Stimulated activated CD4-positive, alpha-beta T cell treated with anti-CD3 and anti-CD28 coated beads, Interleukin-4, amount 100 ng/mL, for 1 hour (primary cell): Measurements from ENCODE around the gene PTGIS.
"Not testable (repeated sequence)": the region's sequence is repeated elsewhere in the genome, so short reads cannot be mapped to it uniquely, and the experiment has no call there.

Experiments
- DNase-seq: peaks from one replicate; pipeline ENCODE4 v3.0.0-alpha.2; 2020

The PTGIS gene

GRCh38 chr20:49567421-49568277 lies at the start of gene PTGIS:
Gene PTGIS, minus strand, starts transcription at chr20:49568137. Its CDS starts 21 bp downstream, at chr20:49568116.
- DNase-seq: no peak

GRCh38 chr20:49617394-49617793 lies 49.5 kb upstream of the PTGIS start:
- DNase-seq: not testable (repeated sequence)

- DNase-seq: no peak
Observed at GRCh38 chr20:49616154-49617007, 48.4 kb upstream of the PTGIS start.

GRCh38 chr20:49615401-49616153 lies 47.6 kb upstream of the PTGIS start:
- DNase-seq: no peak

- DNase-seq: not testable (repeated sequence)
Observed at GRCh38 chr20:49615051-49615400, 47.1 kb upstream of the PTGIS start.

GRCh38 chr20:49614338-49615050 lies 46.6 kb upstream of the PTGIS start:
- DNase-seq: no peak

GRCh38 chr20:49612127-49612738 lies 44.3 kb upstream of the PTGIS start:
- no peak for DNase-seq

- not testable (repeated sequence) for DNase-seq
Observed at GRCh38 chr20:49611539-49612126, 43.7 kb upstream of the PTGIS start.

GRCh38 chr20:49610691-49611538 lies 43.0 kb upstream of the PTGIS start:
- DNase-seq: peak; percentile 75

- peak; percentile 76 for DNase-seq
Observed at GRCh38 chr20:49608752-49609670, 41.1 kb upstream of the PTGIS start.

- no peak for DNase-seq
Observed at GRCh38 chr20:49607568-49607967, 39.6 kb upstream of the PTGIS start.

- DNase-seq: no peak
Observed at GRCh38 chr20:49603209-49603627, 35.3 kb upstream of the PTGIS start.

- no peak for DNase-seq
Observed at GRCh38 chr20:49602345-49603208, 34.6 kb upstream of the PTGIS start.

GRCh38 chr20:49601153-49601924 lies 33.4 kb upstream of the PTGIS start:
- no peak for DNase-seq

GRCh38 chr20:49599746-49600113 lies 31.8 kb upstream of the PTGIS start:
- no peak for DNase-seq

- DNase-seq: no peak
Observed at GRCh38 chr20:49597825-49598395, 30.0 kb upstream of the PTGIS start.
